Neuronal stem cell (in vitro differentiated cells): ENCODE results near the gene FOSB.

Experiments used
- DNase-seq: peaks from one replicate; pipeline ENCODE4 v3.0.0-alpha.2; 2013; ENCODE audit warnings: low spot score
- H2AFZ ChIP-seq: one replicate; pipeline ENCODE4 v1.6.1; 2013; ENCODE audit warnings: mild to moderate bottlenecking, low read length, inconsistent platforms
- H2AK5ac ChIP-seq: 2 replicates; pipeline ENCODE4 v1.6.1; 2013; ENCODE audit warnings: low read depth, mild to moderate bottlenecking, inconsistent platforms, low read length, moderate library complexity, mixed read lengths
- H2BK120ac ChIP-seq: 2 replicates; pipeline ENCODE4 v1.6.1; 2013; ENCODE audit warnings: low read depth, mild to moderate bottlenecking, inconsistent platforms, low read length, moderate library complexity, mixed read lengths
- H2BK12ac ChIP-seq: one replicate; pipeline ENCODE4 v1.6.1; 2013; ENCODE audit warnings: low read length, inconsistent platforms
- H2BK15ac ChIP-seq: 2 replicates; pipeline ENCODE4 v1.6.1; 2013; ENCODE audit warnings: mild to moderate bottlenecking, low read length, inconsistent platforms, mixed read lengths
- H2BK5ac ChIP-seq: one replicate; pipeline ENCODE4 v1.6.1; 2013; ENCODE audit warnings: inconsistent platforms, mild to moderate bottlenecking, low read length, moderate library complexity
- H3K14ac ChIP-seq: one replicate; pipeline ENCODE4 v1.6.1; 2013; ENCODE audit warnings: low read length, inconsistent platforms
- H3K18ac ChIP-seq: 2 replicates; pipeline ENCODE4 v1.6.1; 2013; ENCODE audit warnings: low read length, inconsistent platforms
- H3K23ac ChIP-seq: 2 replicates; pipeline ENCODE4 v1.6.1; 2013; ENCODE audit warnings: low read depth, mild to moderate bottlenecking, mixed read lengths, low read length, inconsistent platforms; ENCODE audit not compliant: poor library complexity
- H3K27ac ChIP-seq: replicated peaks from 3 replicates; pipeline ENCODE4 v1.5.1; 2013; ENCODE audit warnings: low read length, inconsistent platforms
- H3K27me3 ChIP-seq, 3 experiments: 2 replicates each; pipeline ENCODE4 v1.6.1; 2013; ENCODE audit warnings: low read length in 3 of 3, mild to moderate bottlenecking in 2 of 3, inconsistent platforms in 1 of 3, low read depth in 1 of 3, mixed read lengths in 1 of 3, moderate library complexity in 1 of 3; ENCODE audit not compliant: control insufficient read depth in 3 of 3, insufficient read depth in 3 of 3
- H3K36me3 ChIP-seq, 2 donors: replicated peaks in 1 of 2; 2 replicates each; pipeline ENCODE4 v1.6.1; 2013; ENCODE audit warnings: low read length in 2 of 2; ENCODE audit not compliant: control insufficient read depth in 2 of 2, insufficient read depth in 2 of 2
- H3K4ac ChIP-seq: 2 replicates; pipeline ENCODE4 v1.6.1; 2013; ENCODE audit warnings: inconsistent platforms, mild to moderate bottlenecking, low read length, moderate library complexity
- H3K4me1 ChIP-seq, 2 donors: 1 replicate in 1 of 2; 2 replicates in 1 of 2; pipeline ENCODE4 v1.6.1; 2013; ENCODE audit warnings: low read length in 2 of 2, low read depth in 1 of 2; ENCODE audit not compliant: control insufficient read depth in 2 of 2, insufficient read depth in 1 of 2
- H3K4me2 ChIP-seq: one replicate; pipeline ENCODE4 v1.6.1; 2013; ENCODE audit warnings: mild to moderate bottlenecking, low read length, inconsistent platforms; ENCODE audit not compliant: insufficient read depth, poor library complexity, severe bottlenecking
- H3K4me3 ChIP-seq, 2 donors: 2 replicates each; pipeline ENCODE4 v1.5.1; 2013; ENCODE audit warnings: low read length in 2 of 2, mild to moderate bottlenecking in 2 of 2, inconsistent platforms in 1 of 2, moderate library complexity in 1 of 2
- H3K79me1 ChIP-seq: one replicate; pipeline ENCODE4 v1.6.1; 2013; ENCODE audit warnings: low read depth, mild to moderate bottlenecking, inconsistent platforms, low read length, moderate library complexity
- H3K9ac ChIP-seq: one replicate; pipeline ENCODE4 v1.6.1; 2013; ENCODE audit warnings: mild to moderate bottlenecking, low read depth, low read length, inconsistent platforms; ENCODE audit not compliant: poor library complexity
- H3K9me3 ChIP-seq, 2 donors: replicated peaks in 1 of 2; 2 replicates each; pipeline versions ENCODE3 to v1.6.1; 2013; ENCODE audit warnings: low read length in 2 of 2, mild to moderate bottlenecking in 2 of 2, inconsistent platforms in 1 of 2, low read depth in 1 of 2, mixed read lengths in 1 of 2, moderate library complexity in 1 of 2; ENCODE audit not compliant: control insufficient read depth in 2 of 2, insufficient read depth in 1 of 2
- H4K8ac ChIP-seq: one replicate; pipeline ENCODE4 v1.6.1; 2013; ENCODE audit warnings: low read depth, mild to moderate bottlenecking, inconsistent platforms, low read length, moderate library complexity
- H4K91ac ChIP-seq: one replicate; pipeline ENCODE4 v1.6.1; 2013; ENCODE audit warnings: low read length, low read depth, mild to moderate bottlenecking, inconsistent platforms; ENCODE audit not compliant: poor library complexity
- WGBS, 2 donors: extraction: QIAGEN DNeasy Blood & Tissue Kit; methylation state at CpG; one replicate each; pipeline ENCODE4 v1.1.7; 2013; ENCODE audit warnings: missing lambda C conversion rate in 2 of 2, mixed read lengths in 1 of 2; ENCODE audit not compliant: insufficient read length in 2 of 2, insufficient replicate concordance in 1 of 2; ENCODE audit errors: extremely low coverage in 2 of 2; 5-methylcytosine and 5-hydroxymethylcytosine counted together

Gene FOSB

DNA sequence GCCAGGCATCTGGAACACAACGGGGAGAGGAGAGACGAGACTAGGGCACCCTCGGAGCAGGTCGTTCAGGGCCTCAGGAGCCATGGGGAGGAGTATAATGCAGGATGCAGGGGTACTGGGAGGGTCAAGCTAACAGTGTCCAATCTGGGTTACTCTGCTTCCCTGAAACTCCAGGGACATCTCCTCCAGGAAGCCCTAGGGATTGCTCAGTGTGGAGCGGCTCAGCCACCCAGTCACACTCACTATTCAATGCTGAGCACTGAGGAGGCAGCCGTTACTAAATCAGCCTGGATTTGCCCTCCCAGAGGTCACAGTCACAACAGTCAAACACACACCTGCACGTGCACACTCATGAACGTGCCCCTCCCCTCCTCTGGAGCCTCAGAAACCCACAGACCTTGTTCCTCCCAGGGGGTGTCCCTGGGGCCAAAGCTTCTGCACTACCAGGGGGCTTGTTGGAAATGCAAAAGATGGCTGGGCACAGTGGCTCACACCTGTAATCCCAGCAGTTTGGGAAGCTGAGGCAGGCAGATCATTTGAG is 6.9 kb upstream of the FOSB start:
- H3K14ac ChIP-seq, result no peak overlapping the region

DNA sequence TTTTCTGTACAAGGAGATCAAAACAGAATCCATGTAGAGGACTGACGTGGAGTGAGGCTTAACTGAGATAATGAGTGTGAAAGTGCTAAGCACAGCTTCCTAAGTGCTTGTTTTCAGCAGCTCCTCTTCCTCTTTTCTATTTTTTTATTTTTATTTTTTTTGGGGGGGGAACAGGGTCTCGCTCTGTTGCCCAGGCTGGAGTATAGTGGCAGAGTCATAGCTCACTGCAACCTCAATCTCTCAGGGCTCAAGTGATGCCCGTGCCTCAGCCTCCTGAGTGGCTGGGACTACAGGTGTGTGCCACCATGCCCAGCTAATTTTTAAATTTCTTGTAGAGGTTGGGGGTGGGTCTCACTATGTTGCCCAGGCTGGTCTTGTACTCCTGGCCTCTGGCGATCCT is 5.6 kb upstream of the FOSB start:
- no peak overlapping the region for H3K14ac ChIP-seq
- no CpG with 5 or more reads among the region's 4 CpGs for WGBS, 2 donors
- no peaks in the 10 kb centered on the region for H3K79me1 ChIP-seq
- no peak for DNase-seq
- no peak overlapping the region for H2AFZ ChIP-seq
- no peak overlapping the region for H3K9ac ChIP-seq
- H3K18ac ChIP-seq, result no peak overlapping the region
- peaks cover 0 to 4% (median 3%) of the 10 kb centered on the region in 3 experiments for H3K27me3 ChIP-seq
- H3K36me3 ChIP-seq, result no peaks in the 10 kb centered on the region
- H3K4me3 ChIP-seq, result no peak overlapping the region
- no peak overlapping the region for H4K91ac ChIP-seq
- no peak overlapping the region for H3K27ac ChIP-seq
- peaks cover 3 to 6% of the 10 kb centered on the region in 2 donors for H3K4me1 ChIP-seq
- H2BK15ac ChIP-seq, result no peak overlapping the region
- H2BK120ac ChIP-seq, result no peak overlapping the region
- H2AK5ac ChIP-seq, result no peak overlapping the region
- H4K8ac ChIP-seq, result no peak overlapping the region
- H2BK5ac ChIP-seq, result no peak overlapping the region
- H2BK12ac ChIP-seq, result no peak overlapping the region
- H3K23ac ChIP-seq, result no peak overlapping the region
- no peak overlapping the region for H3K4me2 ChIP-seq
- H3K9me3 ChIP-seq, result no peaks in the 10 kb centered on the region
- no peak overlapping the region for H3K4ac ChIP-seq

More for the DNA sequence above, 6.9 kb upstream of the FOSB start:
- no peak overlapping the region for H4K91ac ChIP-seq
- no peak overlapping the region for H3K9ac ChIP-seq
- no peak overlapping the region for H3K23ac ChIP-seq
- H3K27ac ChIP-seq, result no peak overlapping the region
- H3K4me2 ChIP-seq, result no peak overlapping the region
- H3K79me1 ChIP-seq, result no peaks in the 10 kb centered on the region
- H2AK5ac ChIP-seq, result peak overlapping the region; percentile 1
- DNase-seq, result no peak
- H3K9me3 ChIP-seq, result no peaks in the 10 kb centered on the region
- no peak overlapping the region for H3K4ac ChIP-seq
- no peaks in the 10 kb centered on the region for H3K36me3 ChIP-seq
- no peak overlapping the region for H4K8ac ChIP-seq
- peak overlapping the region in 1 of 2 donors; percentile 11 for H3K4me3 ChIP-seq
- peaks cover 0 to 4% (median 2%) of the 10 kb centered on the region in 3 experiments for H3K27me3 ChIP-seq
- no peak overlapping the region for H2BK12ac ChIP-seq
- H2BK5ac ChIP-seq, result no peak overlapping the region
- H3K4me1 ChIP-seq, result peaks cover 2 to 7% of the 10 kb centered on the region in 2 donors
- H2BK15ac ChIP-seq, result no peak overlapping the region
- WGBS, 2 donors, result no CpG with 5 or more reads among the region's 8 CpGs
- no peak overlapping the region for H3K18ac ChIP-seq
- no peak overlapping the region for H2BK120ac ChIP-seq
- no peak overlapping the region for H2AFZ ChIP-seq

DNA sequence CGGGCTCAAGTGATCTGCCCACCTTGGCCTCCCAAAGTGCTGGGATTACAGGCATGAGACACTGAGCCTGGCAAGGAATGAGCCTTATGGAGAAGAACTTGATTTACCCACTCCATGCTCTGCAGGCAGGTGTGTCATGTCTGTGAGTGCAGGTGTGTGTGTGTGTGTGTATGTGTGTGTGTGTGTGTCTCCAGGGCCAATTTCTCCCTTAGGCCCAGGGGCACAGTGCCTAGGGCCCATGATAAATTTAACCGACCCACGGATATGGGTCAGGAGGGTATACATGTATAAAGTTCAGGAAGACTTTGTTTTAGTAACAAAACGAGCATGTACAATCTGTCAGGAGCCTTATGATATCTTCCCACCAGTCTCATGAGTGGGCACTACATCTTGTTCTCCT is 4.6 kb upstream of the FOSB start:
- no CpG with 5 or more reads among the region's 4 CpGs for WGBS, 2 donors
- Histone ChIP-seq H3K23ac (no peak overlapping the region), H3K4me2 (no peak overlapping the region), H4K91ac (no peak overlapping the region), H2BK12ac (no peak overlapping the region), H3K9me3 (no peaks in the 10 kb centered on the region), H2BK120ac (no peak overlapping the region), H2AFZ (no peak overlapping the region), H3K4ac (no peak overlapping the region), H3K27ac (no peak overlapping the region), H3K27me3 (peaks cover 0 to 4% (median 3%) of the 10 kb centered on the region in 3 experiments), H3K4me3 (no peak overlapping the region), H3K36me3 (no peaks in the 10 kb centered on the region), H3K9ac (no peak overlapping the region), H2BK5ac (no peak overlapping the region), H3K4me1 (peaks cover 4 to 7% of the 10 kb centered on the region in 2 donors), H3K18ac (no peak overlapping the region), H2AK5ac (no peak overlapping the region), H4K8ac (no peak overlapping the region), H3K14ac (no peak overlapping the region), H2BK15ac (no peak overlapping the region), H3K79me1 (no peaks in the 10 kb centered on the region)
- DNase-seq, result no peak

DNA sequence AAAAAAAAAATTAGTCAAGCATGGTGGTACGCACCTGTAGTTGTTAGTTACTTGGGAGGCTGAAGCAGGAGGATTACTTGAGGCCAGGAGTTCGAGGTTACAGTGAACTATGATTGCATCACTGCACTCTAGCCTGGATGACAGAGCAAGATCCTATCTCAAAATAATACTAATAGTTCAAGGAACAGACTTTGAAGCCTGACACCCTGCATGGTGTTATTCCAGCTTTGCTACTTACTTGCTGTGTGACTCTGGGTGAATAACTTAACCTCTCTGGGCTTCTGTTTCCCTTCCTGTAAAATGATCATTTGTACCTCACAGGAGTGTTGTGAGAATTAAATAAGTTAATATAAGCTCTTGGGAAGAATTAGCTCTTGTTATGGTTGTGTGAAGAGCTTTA is 3.5 kb upstream of the FOSB start:
- no CpG with 5 or more reads among the region's 2 CpGs for WGBS, 2 donors
- H3K27me3 ChIP-seq, result peaks cover 0 to 4% (median 3%) of the 10 kb centered on the region in 3 experiments
- H3K4me2 ChIP-seq, result no peak overlapping the region
- no peak overlapping the region for H3K18ac ChIP-seq
- no peak overlapping the region for H2BK12ac ChIP-seq
- no peak overlapping the region for H2BK120ac ChIP-seq
- no peak overlapping the region for H3K23ac ChIP-seq
- no peak overlapping the region for H2BK15ac ChIP-seq
- H3K4me3 ChIP-seq, result no peak overlapping the region
- H3K4ac ChIP-seq, result no peak overlapping the region
- no peak overlapping the region for H2BK5ac ChIP-seq
- H3K36me3 ChIP-seq, result no peaks in the 10 kb centered on the region
- no peaks in the 10 kb centered on the region for H3K79me1 ChIP-seq
- no peak overlapping the region for H4K91ac ChIP-seq
- H2AK5ac ChIP-seq, result no peak overlapping the region
- H3K9ac ChIP-seq, result no peak overlapping the region
- no peak overlapping the region for H2AFZ ChIP-seq
- H4K8ac ChIP-seq, result no peak overlapping the region
- no peaks in the 10 kb centered on the region for H3K9me3 ChIP-seq
- peaks cover 5 to 9% of the 10 kb centered on the region in 2 donors for H3K4me1 ChIP-seq
- no peak overlapping the region for H3K27ac ChIP-seq
- no peak for DNase-seq
- no peak overlapping the region for H3K14ac ChIP-seq
